Activated CD8-positive, alpha-beta T cell treated with anti-CD3 and anti-CD28 coated beads, Interleukin-2, amount 10 ng/mL, durations not matched to agents 7 days and 5 days (primary cell): Measurements from ENCODE around the gene SPATC1L. TPM values are rescaled to one million over a fixed set of nuclear protein-coding genes. Genes with fewer than 3 reads are reported as not detected.

Source experiments
- ATAC-seq: fragments of 150-1000 bp; cut with Tn5 transposase; one replicate; pipeline ENCODE4 v1.10.0; 2021; ENCODE audit warnings: moderate library complexity
- CTCF ChIA-PET: fragments of 350-600 bp; sonication (Branson Sonifier 250); formaldehyde crosslinking; loops from one replicate; lab custom pipeline; 2021; ENCODE audit warnings: antibody characterized with exemption; lab: Charles Lee
- POLR2A ChIA-PET: fragments of 350-600 bp; sonication (Branson Sonifier 250); formaldehyde crosslinking; loops from one replicate; lab custom pipeline; 2021; ENCODE audit warnings: antibody characterized with exemption; lab: Charles Lee
- DNase-seq: peaks from one replicate; pipeline ENCODE4 v3.0.0-alpha.2; 2020
- H3K27ac Mint-ChIP-seq: one replicate; pipeline ENCODE4 v1.8.0; 2021; ENCODE audit warnings: mild to moderate bottlenecking, mixed read lengths
- H3K27me3 Mint-ChIP-seq: one replicate; pipeline ENCODE4 v1.8.0; 2021; ENCODE audit warnings: low read depth, mixed read lengths
- H3K36me3 Mint-ChIP-seq: one replicate; pipeline ENCODE4 v1.8.0; 2021; ENCODE audit warnings: low read depth, mixed read lengths
- H3K4me1 Mint-ChIP-seq: one replicate; pipeline ENCODE4 v1.8.0; 2021; ENCODE audit warnings: low read depth, mixed read lengths
- H3K4me3 Mint-ChIP-seq: one replicate; pipeline ENCODE4 v1.8.0; 2021; ENCODE audit warnings: mild to moderate bottlenecking, mixed read lengths
- H3K9me3 Mint-ChIP-seq: one replicate; pipeline ENCODE4 v1.8.0; 2022; ENCODE audit warnings: mixed read lengths; ENCODE audit not compliant: insufficient read depth
- total RNA-seq, 2 experiments: library from RNA; stranded (reverse); gene quantifications; one replicate each; pipeline ENCODE4 v1.2.3, GENCODE V29; 2021

Gene SPATC1L
- total RNA-seq, 2 experiments from 2014 or later = 14.4 to 17.5 TPM

DNA sequence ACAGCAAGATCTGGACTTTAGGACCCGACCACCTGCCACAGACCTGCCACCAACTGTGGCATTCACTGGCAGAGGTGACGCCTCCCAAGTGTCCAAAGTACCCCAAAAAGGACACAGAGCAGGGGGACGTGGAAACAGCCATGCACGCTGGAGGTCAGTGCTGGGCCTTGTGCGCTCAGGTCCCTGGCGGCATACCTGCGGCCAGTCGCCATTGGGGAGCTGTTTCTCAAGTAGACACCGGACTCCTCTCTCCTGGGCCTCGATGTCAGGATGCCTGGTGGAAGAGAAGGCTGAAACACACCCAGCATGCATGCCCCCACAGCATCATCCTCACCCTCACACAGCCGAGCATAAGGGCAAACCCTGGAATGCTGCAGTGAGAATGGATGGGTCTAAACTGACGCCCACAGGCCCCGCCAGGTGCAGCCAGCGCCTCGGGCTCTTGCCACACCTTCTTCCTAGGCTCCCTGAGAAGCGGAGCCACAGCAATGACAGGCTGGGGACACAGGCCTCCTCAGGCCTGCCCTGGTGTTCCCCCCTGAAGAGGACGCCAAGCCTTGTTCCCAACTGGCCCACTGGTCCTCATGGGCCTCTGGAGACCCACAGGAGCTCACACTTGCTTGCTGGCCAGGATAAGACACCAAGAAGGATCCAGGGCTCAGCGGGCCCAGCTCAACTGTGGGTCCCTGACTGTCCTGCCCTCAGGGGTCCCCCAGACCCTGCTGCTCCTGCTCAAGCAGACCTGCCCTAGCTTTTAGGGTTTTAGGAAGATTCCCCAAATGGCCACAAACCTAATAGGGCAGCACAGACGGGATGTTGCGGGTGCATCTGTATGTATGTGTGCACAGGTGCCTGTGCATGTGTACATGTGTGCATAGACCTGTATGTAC is 7.7 kb upstream of the SPATC1L start:
- no peaks in the 10 kb centered on the region for H3K9me3 Mint-ChIP-seq
- no peaks in the 10 kb centered on the region for H3K4me1 Mint-ChIP-seq
- CTCF ChIA-PET = no interaction called here
- no peak for DNase-seq
- no peak overlapping the region for H3K4me3 Mint-ChIP-seq
- POLR2A ChIA-PET = no interaction called here
- H3K27me3 Mint-ChIP-seq = no peaks in the 10 kb centered on the region
- no peak for ATAC-seq
- peaks cover 30% of the 10 kb centered on the region for H3K36me3 Mint-ChIP-seq
- H3K27ac Mint-ChIP-seq = no peak overlapping the region

DNA sequence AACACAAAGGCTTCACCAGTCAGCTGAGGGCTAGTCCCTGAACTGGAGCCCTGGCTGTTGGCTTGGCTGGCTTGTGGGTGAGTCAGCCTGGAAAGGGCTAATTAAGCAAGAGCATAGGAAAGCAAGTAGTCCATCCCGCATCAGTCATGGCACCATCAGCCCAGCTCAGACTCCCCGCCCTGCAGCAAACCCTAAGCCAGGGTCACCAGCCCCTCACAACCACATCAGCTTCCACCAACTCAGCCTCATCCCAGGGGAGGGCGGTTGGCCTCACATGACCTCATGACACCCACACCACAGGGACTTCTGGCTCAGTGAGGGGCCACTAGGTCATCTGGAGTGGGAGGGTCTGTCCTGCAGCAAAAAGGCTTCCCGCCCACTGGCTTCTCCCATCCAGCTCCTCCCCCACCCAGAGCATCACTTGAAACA is 7.0 kb upstream of the SPATC1L start:
- POLR2A ChIA-PET = no interaction called here
- no peak for DNase-seq
- CTCF ChIA-PET = no interaction called here

DNA sequence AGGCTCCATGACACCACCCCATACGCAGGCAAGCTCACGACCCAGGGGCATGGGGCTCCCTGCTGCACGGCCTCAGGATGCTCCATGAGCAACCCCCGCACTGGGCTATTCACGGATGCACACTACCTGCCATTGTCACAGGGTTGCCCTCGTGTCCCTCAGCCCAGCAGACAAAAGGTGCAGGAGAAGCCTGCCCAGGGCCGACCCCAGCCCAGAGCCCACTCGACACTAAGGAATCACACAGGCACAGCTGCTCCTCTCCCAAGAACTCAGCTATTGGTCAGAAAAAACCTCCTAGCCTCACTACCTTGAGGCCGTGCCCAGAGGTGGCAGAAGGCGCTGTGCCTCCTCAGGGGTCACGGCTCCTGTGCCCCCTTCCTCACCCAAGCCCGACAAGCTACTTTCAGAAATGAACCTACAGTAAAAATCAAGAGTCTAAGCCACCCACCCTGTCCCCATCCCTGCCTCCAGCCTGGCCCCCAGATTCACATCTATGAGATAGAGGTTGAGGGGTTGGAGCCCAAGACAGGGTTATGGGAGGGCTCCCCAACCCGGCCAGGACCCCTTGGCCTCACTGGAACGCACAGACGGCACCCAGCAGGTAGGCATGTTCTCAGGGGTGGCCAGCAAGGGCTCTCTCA is 6.4 kb upstream of the SPATC1L start:
- Mint-ChIP-seq H3K9me3 (no peaks in the 10 kb centered on the region), H3K4me3 (no peak overlapping the region), H3K27ac (no peak overlapping the region), H3K27me3 (no peaks in the 10 kb centered on the region), H3K36me3 (peaks cover 24% of the 10 kb centered on the region), H3K4me1 (peaks cover 6% of the 10 kb centered on the region)
- ATAC-seq (no peak), DNase-seq (no peak)
- CTCF ChIA-PET = interaction anchor here (0.6 kb wide), 1 partner anchor 17 kb away, joined by 3 read pairs; no protein-coding TSS in a partner anchor
- POLR2A ChIA-PET = no interaction called here

More for the DNA sequence above, 7.0 kb upstream of the SPATC1L start:
- no peak for ATAC-seq
- no peak overlapping the region for H3K4me3 Mint-ChIP-seq
- peaks cover 26% of the 10 kb centered on the region for H3K36me3 Mint-ChIP-seq
- no peaks in the 10 kb centered on the region for H3K9me3 Mint-ChIP-seq
- H3K27ac Mint-ChIP-seq = no peak overlapping the region
- H3K4me1 Mint-ChIP-seq = no peaks in the 10 kb centered on the region
- H3K27me3 Mint-ChIP-seq = no peaks in the 10 kb centered on the region

DNA sequence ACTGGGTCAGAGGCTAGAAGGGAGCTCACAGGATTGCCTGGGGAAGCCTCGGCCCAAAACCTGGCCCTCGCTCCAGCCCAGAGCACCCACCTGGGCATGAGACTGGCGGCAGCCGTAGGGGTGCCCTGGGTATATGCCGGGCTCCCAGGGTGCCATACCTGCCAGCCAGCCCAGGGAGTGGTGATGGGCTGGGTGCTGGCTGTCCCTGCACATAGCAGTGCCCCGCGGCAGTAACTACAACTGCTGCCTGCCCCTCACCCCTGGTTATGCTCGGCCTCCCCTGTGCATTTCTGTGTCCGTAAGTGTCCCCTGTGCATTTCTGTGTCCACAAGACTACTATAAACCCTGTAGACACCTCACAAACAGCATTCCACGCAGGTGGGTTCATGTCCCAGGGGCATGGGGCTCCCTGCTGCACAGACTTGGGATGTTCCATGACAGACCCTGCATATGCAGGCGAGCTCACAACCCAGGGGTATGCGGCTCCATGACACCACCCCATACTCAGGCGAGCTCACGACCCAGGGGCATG is 5.8 kb upstream of the SPATC1L start:
- Mint-ChIP-seq H3K9me3 (no peaks in the 10 kb centered on the region), H3K4me1 (peaks cover 10% of the 10 kb centered on the region), H3K4me3 (no peak overlapping the region), H3K27ac (no peak overlapping the region), H3K27me3 (no peaks in the 10 kb centered on the region), H3K36me3 (peaks cover 24% of the 10 kb centered on the region)
- no peak for DNase-seq
- POLR2A ChIA-PET = no interaction called here
- CTCF ChIA-PET = interaction anchor here (0.6 kb wide), 1 partner anchor 16 kb away, joined by 3 read pairs; no protein-coding TSS in a partner anchor
- no peak for ATAC-seq

DNA sequence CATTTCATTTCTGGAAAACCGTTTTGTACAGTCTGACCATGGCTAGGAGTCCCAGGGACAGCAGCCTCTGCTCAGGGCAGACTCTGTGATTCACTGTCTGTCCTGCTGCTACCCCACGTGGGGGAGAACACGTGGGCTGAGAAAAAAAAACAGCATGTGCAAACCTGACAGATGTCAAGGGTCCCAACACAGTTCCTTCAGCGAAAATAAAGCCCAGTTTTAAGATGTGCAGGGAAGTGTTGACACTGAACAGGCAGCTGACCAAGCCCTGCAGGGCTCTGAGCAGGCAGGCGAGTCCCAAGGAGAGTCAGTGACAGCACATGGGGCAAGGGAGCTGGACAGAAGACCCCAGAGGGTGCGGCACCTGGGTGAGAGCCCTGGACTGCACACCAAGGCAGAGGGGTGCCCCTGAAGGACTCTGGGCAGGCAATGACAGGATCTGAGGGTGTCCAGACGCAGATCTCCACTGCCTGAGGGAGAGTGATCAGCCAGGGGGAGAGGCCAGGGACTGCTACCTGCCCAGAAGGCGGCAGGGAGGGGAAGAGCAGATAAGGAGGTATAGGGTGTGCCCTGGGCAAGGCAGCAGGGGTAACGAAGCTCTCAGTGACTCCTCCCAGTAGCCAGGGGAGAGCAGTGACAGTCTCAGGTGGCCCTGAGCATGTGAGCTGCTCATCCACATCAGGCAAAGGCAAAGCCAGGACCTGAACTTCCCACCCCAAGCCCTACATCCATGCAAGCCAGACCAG is 5.1 kb upstream of the SPATC1L start:
- Mint-ChIP-seq H3K4me3 (no peak overlapping the region), H3K27ac (no peak overlapping the region), H3K9me3 (no peaks in the 10 kb centered on the region), H3K36me3 (peaks cover 22% of the 10 kb centered on the region), H3K4me1 (peaks cover 15% of the 10 kb centered on the region), H3K27me3 (no peaks in the 10 kb centered on the region)
- CTCF ChIA-PET = no interaction called here
- POLR2A ChIA-PET = no interaction called here
- DNase-seq = no peak
- ATAC-seq = no peak

DNA sequence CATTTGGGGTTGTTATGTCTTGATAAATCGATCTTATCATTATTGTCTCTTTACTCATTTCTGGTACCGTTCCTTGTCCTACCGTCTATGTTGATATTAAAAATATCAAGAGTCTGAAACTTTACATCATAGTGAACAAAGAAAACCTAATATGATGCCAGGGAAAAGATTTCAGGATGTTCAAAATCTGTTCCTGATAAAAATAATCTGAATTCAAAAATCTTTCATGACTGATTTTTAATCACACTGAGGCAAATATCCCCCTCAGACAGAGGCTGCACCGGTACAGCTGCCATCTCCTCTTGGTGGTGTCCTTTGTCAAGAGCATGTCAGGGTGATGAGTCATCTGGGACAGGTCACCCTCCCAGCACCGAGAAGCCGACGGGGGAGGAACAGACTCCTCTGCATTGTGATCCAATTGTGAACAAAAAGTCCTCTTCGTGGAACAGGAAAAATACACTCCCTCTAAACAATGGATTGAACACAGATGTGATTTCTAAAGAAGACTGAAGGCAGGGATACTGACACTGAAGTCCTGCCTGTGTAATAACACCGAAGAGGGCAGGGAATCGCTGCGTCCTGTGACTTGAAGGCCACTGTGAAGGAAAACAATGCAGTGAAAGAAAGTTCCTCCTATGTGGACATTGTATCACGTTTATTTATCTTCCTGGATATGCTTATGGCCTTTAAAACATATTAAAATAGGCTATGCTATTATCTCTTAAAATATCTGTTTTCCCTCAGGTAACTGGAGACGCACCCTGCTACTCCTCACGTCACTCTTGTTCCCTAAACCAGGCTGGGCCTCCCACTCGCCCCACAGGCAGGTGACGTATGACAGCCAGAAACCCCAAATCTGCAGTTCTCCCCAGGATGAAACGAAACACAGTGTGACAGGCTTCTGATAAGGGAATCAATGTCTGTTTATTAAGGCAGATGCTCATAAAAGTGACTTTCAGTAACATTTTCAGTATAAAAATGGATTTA is 4.3 kb upstream of the SPATC1L start:
- Mint-ChIP-seq H3K4me1 (peaks cover 18% of the 10 kb centered on the region), H3K36me3 (peaks cover 13% of the 10 kb centered on the region), H3K4me3 (no peak overlapping the region), H3K9me3 (no peaks in the 10 kb centered on the region), H3K27ac (no peak overlapping the region), H3K27me3 (no peaks in the 10 kb centered on the region)
- ATAC-seq = no peak
- POLR2A ChIA-PET = no interaction called here
- CTCF ChIA-PET = no interaction called here
- no peak for DNase-seq

DNA sequence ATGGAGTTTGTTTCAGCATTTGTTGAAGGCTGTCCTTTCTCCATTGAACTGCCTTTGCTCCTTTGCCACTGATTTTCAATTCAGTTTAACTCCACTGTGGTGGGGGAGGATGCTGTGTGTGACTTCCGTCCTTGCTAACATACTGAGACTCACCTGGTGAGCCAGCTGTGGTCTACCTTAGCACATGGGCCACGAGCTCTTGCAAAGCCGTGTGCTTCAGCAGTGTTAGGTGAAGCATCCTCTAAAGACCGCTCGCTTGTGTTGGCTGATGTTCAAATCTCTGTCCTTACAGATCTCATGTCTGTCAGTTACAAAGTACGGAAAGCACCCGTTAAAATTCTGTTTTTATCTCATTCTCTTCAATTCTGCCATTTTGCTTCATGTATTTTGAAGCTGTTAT is 3.6 kb upstream of the SPATC1L start:
- Mint-ChIP-seq H3K27ac (no peak overlapping the region), H3K27me3 (no peaks in the 10 kb centered on the region), H3K9me3 (no peaks in the 10 kb centered on the region), H3K4me3 (no peak overlapping the region), H3K4me1 (peaks cover 20% of the 10 kb centered on the region), H3K36me3 (peaks cover 10% of the 10 kb centered on the region)
- DNase-seq = no peak
- ATAC-seq = no peak
- POLR2A ChIA-PET = no interaction called here
- CTCF ChIA-PET = no interaction called here

DNA sequence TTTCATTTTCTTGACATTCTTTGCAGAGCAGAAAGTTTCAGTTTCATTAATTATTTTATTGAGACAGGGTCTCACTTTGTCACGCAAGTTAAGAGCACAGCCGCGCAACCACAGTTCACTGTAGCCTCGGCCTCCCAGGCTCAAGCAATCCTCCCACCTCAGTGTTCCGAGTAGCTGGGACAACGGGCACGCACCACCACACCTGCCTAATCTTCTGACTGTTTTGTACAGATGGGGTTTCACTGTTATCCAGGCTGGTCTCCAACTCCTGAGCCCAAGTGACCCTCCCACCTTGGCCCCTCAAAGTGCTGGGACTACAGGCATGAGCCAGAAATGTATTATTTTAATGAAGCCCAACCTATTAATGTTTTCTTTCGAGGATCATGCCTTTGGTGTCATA is 3.0 kb upstream of the SPATC1L start:
- Mint-ChIP-seq H3K27me3 (no peaks in the 10 kb centered on the region), H3K27ac (no peak overlapping the region), H3K9me3 (no peaks in the 10 kb centered on the region), H3K4me3 (no peak overlapping the region), H3K36me3 (peaks cover 5% of the 10 kb centered on the region), H3K4me1 (peaks cover 20% of the 10 kb centered on the region)
- POLR2A ChIA-PET = no interaction called here
- CTCF ChIA-PET = no interaction called here
- DNase-seq (no peak), ATAC-seq (no peak)

DNA sequence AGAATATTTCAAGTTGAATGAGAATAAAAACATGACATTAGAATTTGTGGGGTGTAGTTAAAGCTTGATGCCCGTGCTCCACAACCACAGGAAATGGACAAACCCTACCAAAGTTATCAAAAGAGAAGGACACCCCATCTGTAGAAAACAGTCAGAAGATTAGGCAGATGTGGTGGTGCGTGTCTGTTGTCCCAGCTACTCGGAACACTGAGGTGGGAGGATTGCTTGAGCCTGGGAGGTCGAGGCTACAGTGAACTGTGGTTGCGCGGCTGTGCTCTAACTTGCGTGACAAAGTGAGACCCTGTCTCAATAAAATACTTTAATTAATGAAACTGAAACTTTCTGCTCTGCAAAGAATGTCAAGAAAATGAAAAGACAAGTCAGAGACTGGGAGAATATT is 1.5 kb upstream of the SPATC1L start:
- no peaks in the 10 kb centered on the region for H3K9me3 Mint-ChIP-seq
- no peaks in the 10 kb centered on the region for H3K36me3 Mint-ChIP-seq
- ChIA-PET CTCF (interaction anchor here (1.1 kb wide), 1 partner anchor 42 kb away, joined by 3 read pairs; no protein-coding TSS in a partner anchor), POLR2A (no interaction called here)
- no peak for ATAC-seq
- DNase-seq = no peak
- H3K4me3 Mint-ChIP-seq = peak overlapping the region; percentile 84
- no peaks in the 10 kb centered on the region for H3K27me3 Mint-ChIP-seq
- H3K4me1 Mint-ChIP-seq = peaks cover 20% of the 10 kb centered on the region
- H3K27ac Mint-ChIP-seq = peak overlapping the region; percentile 39

DNA sequence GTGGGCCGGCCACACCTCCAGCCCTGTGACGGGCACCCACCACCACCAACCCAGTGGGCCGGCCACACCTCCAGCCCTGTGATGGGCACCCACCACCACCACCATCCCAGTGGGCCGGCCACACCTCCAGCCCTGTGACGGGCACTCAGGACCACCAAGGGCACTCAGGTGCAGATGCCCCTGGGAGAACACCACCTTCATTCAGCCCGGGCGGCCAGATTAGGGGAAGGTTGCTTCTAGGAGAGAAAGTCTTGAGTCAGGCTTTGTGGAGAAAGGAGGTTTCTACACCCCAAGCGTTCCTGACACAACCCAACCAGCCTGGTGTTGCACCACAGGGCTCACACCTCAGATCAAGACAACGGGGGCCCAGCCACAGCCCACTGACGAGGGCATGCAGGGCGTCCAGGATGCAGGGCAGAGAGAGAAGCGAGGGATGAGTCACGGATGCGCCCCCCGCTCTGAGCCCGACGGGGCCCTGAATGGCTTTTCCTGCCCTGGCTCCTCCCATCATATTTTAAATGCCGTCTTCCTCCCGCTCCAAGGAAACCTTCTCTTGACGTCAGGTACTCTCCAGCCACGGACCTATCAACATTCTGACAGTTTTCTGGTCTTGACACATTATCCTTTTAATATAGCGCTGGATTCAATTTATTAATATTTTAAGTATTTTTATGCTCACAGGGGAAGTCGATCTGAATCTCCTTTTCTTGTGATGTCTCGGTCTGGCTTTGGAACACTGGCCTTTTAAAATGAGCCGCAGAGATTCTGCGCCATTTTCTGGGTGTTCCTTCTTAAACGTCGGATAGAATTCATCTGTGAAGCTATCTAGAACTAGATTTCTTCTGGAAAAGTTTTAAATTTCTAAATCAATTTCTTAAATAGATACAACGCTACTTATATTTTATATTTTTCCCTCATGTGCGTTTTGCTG is 631 bp upstream of the SPATC1L start:
- Mint-ChIP-seq H3K9me3 (no peaks in the 10 kb centered on the region), H3K4me3 (peak overlapping the region; percentile 84), H3K4me1 (peaks cover 20% of the 10 kb centered on the region), H3K27me3 (no peaks in the 10 kb centered on the region), H3K36me3 (no peaks in the 10 kb centered on the region), H3K27ac (peak overlapping the region; percentile 96)
- CTCF ChIA-PET = interaction anchor here (1.1 kb wide), 1 partner anchor 41 kb away, joined by 3 read pairs; no protein-coding TSS in a partner anchor
- ATAC-seq (peak; percentile 76), DNase-seq (peak; percentile 85)
- POLR2A ChIA-PET = no interaction called here
